Caco-2 (cell line): ENCODE results near the gene IPO13. TPM values are rescaled to one million over a fixed set of nuclear protein-coding genes. Genes with fewer than 3 reads are reported as not detected.

ENCODE experiments used
- BruUV-seq: library from RNA; stranded (reverse); fragments of 400-500 nt; replicated peaks from 2 replicates; lab custom pipeline; 2021; lab: Mats Ljungman, UMichigan
- CTCF ChIA-PET: fragments of 300-600 bp; sonication (Branson Sonifier 250); formaldehyde crosslinking; loops from one replicate; lab custom pipeline; 2022; ENCODE audit warnings: antibody characterized with exemption; lab: Charles Lee
- POLR2A ChIA-PET: fragments of 300-600 bp; sonication (Branson Sonifier 250); formaldehyde crosslinking; loops from one replicate; lab custom pipeline; 2022; ENCODE audit warnings: antibody characterized with exemption; lab: Charles Lee
- DNase-seq, 2 experiments: peaks; one replicate each; pipeline versions ENCODE4 v3.0.0 to v3.0.0-alpha.2; 2020 to 2022
- H3K27me3 ChIP-seq: replicated peaks from 2 replicates; pipeline ENCODE4 v1.6.0; 2011; ENCODE audit warnings: low read length; ENCODE audit not compliant: control insufficient read depth, insufficient read depth
- H3K36me3 ChIP-seq: 2 replicates; pipeline ENCODE4 v1.5.1; 2011; ENCODE audit warnings: low read length; ENCODE audit not compliant: control insufficient read depth, insufficient read depth
- H3K4me1 ChIP-seq: fragments of 250-450 bp; sonication (Bioruptor Pico); 2 replicates; pipeline ENCODE4 v1.5.1; 2020; ENCODE audit warnings: mild to moderate bottlenecking
- H3K4me3 ChIP-seq: 2 replicates; pipeline ENCODE4 v1.5.1; 2011; ENCODE audit warnings: low read depth, mild to moderate bottlenecking, control low read depth, low read length
- H3K9me3 ChIP-seq: fragments of 250-450 bp; sonication (Bioruptor Pico); 2 replicates; pipeline ENCODE4 v1.5.1; 2020; ENCODE audit warnings: mild to moderate bottlenecking, moderate library complexity
- H3K27ac Mint-ChIP-seq: one replicate; pipeline ENCODE4 v1.8.0; 2022; ENCODE audit warnings: mixed read lengths; ENCODE audit not compliant: unreplicated experiment
- H3K27me3 Mint-ChIP-seq: one replicate; pipeline ENCODE4 v1.8.0; 2022; ENCODE audit warnings: mixed read lengths; ENCODE audit not compliant: insufficient read depth, unreplicated experiment
- H3K36me3 Mint-ChIP-seq: one replicate; pipeline ENCODE4 v1.8.0; 2022; ENCODE audit warnings: mild to moderate bottlenecking, mixed read lengths; ENCODE audit not compliant: insufficient read depth, unreplicated experiment
- H3K4me1 Mint-ChIP-seq: one replicate; pipeline ENCODE4 v1.8.0; 2022; ENCODE audit warnings: low read depth, mixed read lengths; ENCODE audit not compliant: unreplicated experiment
- H3K4me3 Mint-ChIP-seq: one replicate; pipeline ENCODE4 v1.8.0; 2022; ENCODE audit warnings: mild to moderate bottlenecking, moderate library complexity, mixed read lengths; ENCODE audit not compliant: unreplicated experiment
- H3K9me3 Mint-ChIP-seq: one replicate; pipeline ENCODE4 v1.8.0; 2022; ENCODE audit warnings: mixed read lengths; ENCODE audit not compliant: unreplicated experiment
- CTCF ChIP-seq, 2 experiments: fragments of 200-600 bp in 1 of 2; IDR thresholded peaks; 1 replicate in 1 of 2; 2 replicates in 1 of 2; pipeline versions ENCODE4 v1.5.1 to v1.8.0; 2011 to 2022; ENCODE audit warnings: antibody characterized with exemption in 1 of 2, control low read depth in 1 of 2, inconsistent platforms in 1 of 2, low read depth in 1 of 2, low read length in 1 of 2, mild to moderate bottlenecking in 1 of 2, moderate library complexity in 1 of 2; ENCODE audit not compliant: insufficient read depth in 1 of 2, severe bottlenecking in 1 of 2, unreplicated experiment in 1 of 2
- intact Hi-C: fragments of 100-400 bp; cut with micrococcal nuclease; formaldehyde crosslinking; loops from one replicate; pipeline ENCODE4 v1.10.0; 2022; ENCODE audit not compliant: unreplicated experiment
- total RNA-seq: library from RNA; stranded (reverse); gene quantifications from 2 replicates; pipeline ENCODE4 v1.2.3, GENCODE V29; 2022

The IPO13 gene
- total RNA-seq, 1 experiment from 2014 or later, result 14.1 TPM

GRCh38 chr1:43974443-43975248 lies 27.9 kb downstream of the IPO13 start, which contains the start of gene ATP6V0B:
Gene ATP6V0B, plus strand, starts transcription at chr1:43974960. Its CDS starts 81 bp downstream, at chr1:43975041.
- no peaks in the 10 kb centered on the region for H3K27me3 Mint-ChIP-seq
- peak within 1 kb of the TSS; percentile 96 for H3K4me3 ChIP-seq
- H3K4me1 Mint-ChIP-seq, result peaks cover 17% of the 10 kb centered on the region
- H3K27me3 ChIP-seq, result no peaks in the 10 kb centered on the region
- TF ChIP-seq CTCF (IDR thresholded peaks at IDR 0.05; ENCODE audit: insufficient read depth in 1 of 2, low read depth in 1 of 2, low read length in 1 of 2, severe bottlenecking in 1 of 2, unreplicated experiment in 1 of 2), result peak in 1 of 2 experiments; percentile 23
- H3K4me1 ChIP-seq, result peaks cover 17% of the 10 kb centered on the region
- BruUV-seq, result no TSS peak
- POLR2A ChIA-PET, result interaction anchor here (0.6 to 0.9 kb wide), 2 partner anchors 325 to 657 kb away, joined by 3 to 8 read pairs; partner anchors contain the start of gene KDM4A
- peaks cover 4% of the 10 kb centered on the region for H3K36me3 ChIP-seq
- CTCF ChIA-PET, result interaction anchor here (0.6 to 0.7 kb wide), 2 partner anchors 40 to 78 kb away, joined by 4 to 6 read pairs; no protein-coding TSS in a partner anchor
- intact Hi-C loops, result loop anchor here (2.0 kb wide), 1 partner anchor 16 kb away; the partner anchor contains the start of gene CCDC24
- H3K36me3 Mint-ChIP-seq, result peaks cover 40% of the 10 kb centered on the region
- no peaks in the 10 kb centered on the region for H3K9me3 ChIP-seq
- H3K27ac Mint-ChIP-seq, result peak within 1 kb of the TSS; percentile 88
- peak; percentile 91 to 93 for DNase-seq
- H3K9me3 Mint-ChIP-seq, result no peaks in the 10 kb centered on the region
- H3K4me3 Mint-ChIP-seq, result peak within 1 kb of the TSS; percentile 91

- H3K36me3 ChIP-seq, result peaks cover 4% of the 10 kb centered on the region
- H3K9me3 Mint-ChIP-seq, result no peaks in the 10 kb centered on the region
- H3K4me3 Mint-ChIP-seq, result peak overlapping the region; percentile 91
- H3K36me3 Mint-ChIP-seq, result peaks cover 40% of the 10 kb centered on the region
- H3K27ac Mint-ChIP-seq, result peak overlapping the region; percentile 88
- peak overlapping the region; percentile 96 for H3K4me3 ChIP-seq
- TF ChIP-seq CTCF (IDR thresholded peaks at IDR 0.05; ENCODE audit: insufficient read depth in 1 of 2, low read depth in 1 of 2, low read length in 1 of 2, severe bottlenecking in 1 of 2, unreplicated experiment in 1 of 2), result no peak
- H3K27me3 Mint-ChIP-seq, result no peaks in the 10 kb centered on the region
- intact Hi-C loops, result loop anchor here (2.0 kb wide), 1 partner anchor 15 kb away; the partner anchor contains the start of gene CCDC24
- POLR2A ChIA-PET, result interaction anchor here (0.6 to 0.9 kb wide), 4 partner anchors 24 to 656 kb away, joined by 3 to 9 read pairs (median 8); partner anchors contain the start of gene KDM4A
- peak in 1 of 2 experiments; percentile 40 for DNase-seq
- H3K4me1 ChIP-seq, result peaks cover 21% of the 10 kb centered on the region
- BruUV-seq, result TSS peak; percentile 42
- H3K9me3 ChIP-seq, result no peaks in the 10 kb centered on the region
- CTCF ChIA-PET, result interaction anchor here (0.6 to 0.7 kb wide), 2 partner anchors 41 to 77 kb away, joined by 4 to 6 read pairs; no protein-coding TSS in a partner anchor
- no peaks in the 10 kb centered on the region for H3K27me3 ChIP-seq
- peaks cover 18% of the 10 kb centered on the region for H3K4me1 Mint-ChIP-seq
These were observed 28.7 kb downstream of the IPO13 start for GRCh38 chr1:43975249-43975961.

- Histone ChIP-seq H3K27me3 (no peaks in the 10 kb centered on the region), H3K36me3 (peaks cover 4% of the 10 kb centered on the region), H3K4me1 (peaks cover 21% of the 10 kb centered on the region), H3K9me3 (no peaks in the 10 kb centered on the region), H3K4me3 (peak overlapping the region; percentile 96)
- Mint-ChIP-seq H3K36me3 (peaks cover 45% of the 10 kb centered on the region), H3K27me3 (no peaks in the 10 kb centered on the region), H3K4me1 (peaks cover 24% of the 10 kb centered on the region), H3K4me3 (peak overlapping the region; percentile 91), H3K27ac (peak overlapping the region; percentile 88), H3K9me3 (no peaks in the 10 kb centered on the region)
- no peak for DNase-seq
- no TSS peak for BruUV-seq
- ChIA-PET POLR2A (interaction anchor here (0.8 kb wide), 1 partner anchor 618 kb away, joined by 9 read pairs; no protein-coding TSS in a partner anchor), CTCF (no interaction called here)
- intact Hi-C loops, result no loop called here
- TF ChIP-seq CTCF (IDR thresholded peaks at IDR 0.05; ENCODE audit: insufficient read depth in 1 of 2, low read depth in 1 of 2, low read length in 1 of 2, severe bottlenecking in 1 of 2, unreplicated experiment in 1 of 2), result no peak
These were observed 29.3 kb downstream of the IPO13 start for GRCh38 chr1:43976045-43976444.
